C4-2B (cell line): ENCODE data around the gene KCNMB2.

ENCODE experiments used
- H3K27ac ChIP-seq: fragments of 450-650 bp; 2 replicates; pipeline ENCODE4 v1.5.1; 2017
- CTCF ChIP-seq: fragments of 450-650 bp; conservative IDR thresholded peaks from 2 replicates; pipeline ENCODE4 v1.5.1; 2017; ENCODE audit warnings: mild to moderate bottlenecking
- ZFX ChIP-seq: fragments of 450-650 bp; IDR thresholded peaks from 2 replicates; pipeline ENCODE4 v1.6.1; 2017

KCNMB2 gene

GRCh38 chr3:178748874-178749273, 212.6 kb downstream of the KCNMB2 start:
- TF ChIP-seq ZFX = no peak
- no peak for TF ChIP-seq CTCF
- no peak overlapping the region for H3K27ac ChIP-seq

- no peak overlapping the region for H3K27ac ChIP-seq
- no peak for TF ChIP-seq CTCF
- TF ChIP-seq ZFX = no peak
Observed at GRCh38 chr3:178749471-178749870, 213.2 kb downstream of the KCNMB2 start.

DNA sequence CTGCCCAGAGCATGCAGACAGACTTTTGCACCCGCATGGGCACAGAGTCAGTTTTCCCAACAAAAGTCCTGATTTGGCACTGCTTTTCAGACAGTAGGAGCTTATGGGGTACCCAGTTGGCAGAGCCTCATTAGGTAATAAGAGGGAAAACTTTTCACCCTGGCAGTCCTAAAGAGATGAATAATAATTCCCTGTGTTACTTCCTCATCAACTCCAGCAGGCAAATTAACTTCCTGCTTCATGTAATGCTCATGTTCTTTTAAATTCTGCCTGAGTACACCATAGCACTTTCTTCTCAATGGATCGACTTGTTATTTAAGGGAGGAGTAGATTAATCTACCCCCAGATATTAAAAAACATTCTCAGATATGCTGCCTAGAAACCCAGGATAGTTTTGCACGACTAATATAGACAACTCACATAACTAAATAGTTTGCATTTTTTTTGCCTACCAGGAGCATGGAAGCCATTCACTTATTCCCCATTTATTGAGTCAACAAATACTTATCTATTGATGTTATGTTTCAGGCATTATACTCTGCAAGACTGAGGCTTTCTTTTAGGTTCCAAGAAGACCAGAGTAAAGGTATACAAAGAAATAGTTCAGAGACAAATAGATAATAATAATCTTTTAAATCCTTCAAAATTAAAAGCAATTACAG, 214.5 kb downstream of the KCNMB2 start:
- TF ChIP-seq CTCF (no peak), ZFX (no peak)
- H3K27ac ChIP-seq = no peak overlapping the region

DNA sequence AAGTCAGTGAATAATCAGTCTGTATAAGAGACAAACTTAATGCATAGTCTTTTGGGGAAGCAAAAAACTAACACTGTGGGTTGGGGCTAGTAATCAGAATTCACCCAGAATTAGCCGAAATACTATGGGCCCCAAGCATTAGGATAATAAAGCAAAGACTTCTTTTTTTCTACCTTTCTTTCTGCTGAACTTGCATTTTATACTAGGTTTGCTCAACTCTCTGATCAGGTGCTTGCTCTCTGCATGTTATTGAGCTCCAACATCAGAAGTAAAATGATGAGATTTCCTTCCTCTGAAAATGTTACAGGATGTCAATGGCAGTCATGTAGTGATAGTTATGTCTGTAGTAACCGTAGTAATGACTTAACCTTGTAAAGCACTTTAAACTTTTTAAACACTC, 216.6 kb downstream of the KCNMB2 start:
- H3K27ac ChIP-seq = no peak overlapping the region
- TF ChIP-seq CTCF = no peak
- no peak for TF ChIP-seq ZFX

DNA sequence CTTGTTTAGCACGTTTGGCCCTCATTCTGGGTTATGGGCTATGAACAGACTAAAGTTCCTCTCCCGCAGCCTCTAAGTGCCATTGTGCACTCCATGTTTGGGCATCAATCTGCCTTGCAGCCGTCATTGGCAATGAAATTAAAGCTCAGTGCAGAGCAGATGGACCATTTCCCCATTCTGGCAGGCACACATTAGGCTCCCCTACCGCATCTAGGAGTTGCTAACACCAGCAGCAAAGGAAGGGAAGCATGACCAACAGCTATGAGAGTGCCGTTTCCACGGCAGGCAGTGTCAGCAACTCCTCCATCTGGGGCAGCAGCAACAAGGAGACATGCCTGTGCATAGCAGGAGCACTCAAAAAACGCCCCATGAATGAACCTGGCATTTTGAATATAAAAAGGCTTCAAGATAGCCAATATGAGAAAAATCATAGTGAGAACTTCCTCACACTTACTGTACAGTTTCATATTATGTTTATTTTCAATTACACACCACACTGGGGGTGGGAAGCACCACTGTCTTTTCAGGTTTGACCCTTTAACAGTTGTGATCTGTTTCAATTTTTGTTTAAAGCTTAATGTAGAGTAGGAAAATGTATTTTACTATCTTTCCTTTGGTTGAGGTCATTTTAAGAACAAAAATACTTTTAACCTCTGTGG, 218.7 kb downstream of the KCNMB2 start:
- TF ChIP-seq ZFX (no peak), CTCF (no peak)
- H3K27ac ChIP-seq = no peak overlapping the region

- no peak overlapping the region for H3K27ac ChIP-seq
- TF ChIP-seq CTCF (no peak), ZFX (no peak)
Observed at GRCh38 chr3:178761024-178761423, 224.8 kb downstream of the KCNMB2 start.

- TF ChIP-seq CTCF (no peak), ZFX (no peak)
- H3K27ac ChIP-seq = no peak overlapping the region
Observed at GRCh38 chr3:178761461-178761860, 225.2 kb downstream of the KCNMB2 start.
